ENCODE measurements around the gene LIF.

Gene LIF

GRCh38 chr22:30277547-30278344, 31.2 kb upstream of the LIF start:
- TF ChIP-seq, protein P1, sequence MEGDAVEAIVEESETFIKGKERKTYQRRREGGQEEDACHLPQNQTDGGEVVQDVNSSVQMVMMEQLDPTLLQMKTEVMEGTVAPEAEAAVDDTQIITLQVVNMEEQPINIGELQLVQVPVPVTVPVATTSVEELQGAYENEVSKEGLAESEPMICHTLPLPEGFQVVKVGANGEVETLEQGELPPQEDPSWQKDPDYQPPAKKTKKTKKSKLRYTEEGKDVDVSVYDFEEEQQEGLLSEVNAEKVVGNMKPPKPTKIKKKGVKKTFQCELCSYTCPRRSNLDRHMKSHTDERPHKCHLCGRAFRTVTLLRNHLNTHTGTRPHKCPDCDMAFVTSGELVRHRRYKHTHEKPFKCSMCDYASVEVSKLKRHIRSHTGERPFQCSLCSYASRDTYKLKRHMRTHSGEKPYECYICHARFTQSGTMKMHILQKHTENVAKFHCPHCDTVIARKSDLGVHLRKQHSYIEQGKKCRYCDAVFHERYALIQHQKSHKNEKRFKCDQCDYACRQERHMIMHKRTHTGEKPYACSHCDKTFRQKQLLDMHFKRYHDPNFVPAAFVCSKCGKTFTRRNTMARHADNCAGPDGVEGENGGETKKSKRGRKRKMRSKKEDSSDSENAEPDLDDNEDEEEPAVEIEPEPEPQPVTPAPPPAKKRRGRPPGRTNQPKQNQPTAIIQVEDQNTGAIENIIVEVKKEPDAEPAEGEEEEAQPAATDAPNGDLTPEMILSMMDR (conservative IDR thresholded peaks at IDR 0.05; ENCODE audit: low read depth, low read length) = no peak
- peak; percentile 84 for DNase-seq (ENCODE audit: low read depth)
- H3K4me3 ChIP-seq (ENCODE audit: low read depth, low read length) = no peak overlapping the region

DNA sequence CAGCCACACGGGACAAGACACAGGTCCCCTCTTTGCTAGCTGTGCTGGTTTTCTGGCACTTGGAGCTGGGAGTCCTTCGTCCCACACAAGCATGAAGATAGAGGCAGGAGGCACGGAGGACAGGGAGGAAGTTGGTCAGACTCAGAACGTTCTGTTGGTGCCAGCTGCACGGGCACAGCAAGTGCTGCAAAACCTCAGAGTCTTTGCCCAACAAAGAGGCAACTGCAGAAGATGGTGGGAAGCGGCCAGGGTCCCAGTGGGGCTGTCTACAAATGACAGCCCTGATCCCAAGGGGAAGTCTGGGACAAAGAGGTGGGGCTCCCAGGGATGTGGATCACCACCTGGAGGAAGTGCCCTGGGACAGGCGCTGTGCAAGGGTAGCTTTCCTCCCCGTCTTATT, 29.5 kb upstream of the LIF start:
- no peak for DNase-seq (ENCODE audit: low read depth)
- TF ChIP-seq, protein P1 (conservative IDR thresholded peaks at IDR 0.05; ENCODE audit: low read depth, low read length) = no peak
- no peak overlapping the region for H3K4me3 ChIP-seq (ENCODE audit: low read depth, low read length)

- TF ChIP-seq, protein P1 (conservative IDR thresholded peaks at IDR 0.05; ENCODE audit: low read depth, low read length) = no peak
- DNase-seq (ENCODE audit: low read depth) = no peak
- no peak overlapping the region for H3K4me3 ChIP-seq (ENCODE audit: low read depth, low read length)
These were observed 29.1 kb upstream of the LIF start for GRCh38 chr22:30275625-30276024.

GRCh38 chr22:30274437-30274812, 27.9 kb upstream of the LIF start:
- TF ChIP-seq, protein P1 (conservative IDR thresholded peaks at IDR 0.05; ENCODE audit: low read depth, low read length) = no peak
- no peak overlapping the region for H3K4me3 ChIP-seq (ENCODE audit: low read depth, low read length)
- no peak for DNase-seq (ENCODE audit: low read depth)

- no peak overlapping the region for H3K4me3 ChIP-seq (ENCODE audit: low read depth, low read length)
- DNase-seq (ENCODE audit: low read depth) = no peak
- TF ChIP-seq, protein P1 (conservative IDR thresholded peaks at IDR 0.05; ENCODE audit: low read depth, low read length) = no peak
These were observed 27.3 kb upstream of the LIF start for GRCh38 chr22:30273711-30274436.

- TF ChIP-seq, protein P1 (conservative IDR thresholded peaks at IDR 0.05; ENCODE audit: low read depth, low read length) = no peak
- no peak for DNase-seq (ENCODE audit: low read depth)
- no peak overlapping the region for H3K4me3 ChIP-seq (ENCODE audit: low read depth, low read length)
These were observed 26.4 kb upstream of the LIF start for GRCh38 chr22:30272781-30273601.

All from choroid plexus epithelial cell (primary cell).